K562 (cell line): ENCODE measurements around the gene PRSS1. TPM values are rescaled to one million over a fixed set of nuclear protein-coding genes. Genes with fewer than 3 reads are reported as not detected.
A peak's percentile ranks its signal among the peaks of the same experiment; 100 is the strongest.

Experiments used
- ATF1 ChIP-seq, 2 experiments: fragments of 450-650 bp in 1 of 2; IDR thresholded peaks; 2 replicates each; pipeline ENCODE4 v1.6.1; 2016; ENCODE audit warnings: missing compliant biosample characterization in 1 of 2, missing genetic modification characterization in 1 of 2
- CBFA2T3 ChIP-seq: fragments of 450-650 bp; IDR thresholded peaks from 2 replicates; pipeline ENCODE4 v1.6.1; 2017
- COPS2 ChIP-seq: fragments of 450-650 bp; conservative IDR thresholded peaks from 2 replicates; pipeline ENCODE4 v1.6.1; 2016; ENCODE audit warnings: mild to moderate bottlenecking, moderate library complexity
- GTF2E2 ChIP-seq: fragments of 200-800 bp; sonication (Bioruptor generic); IDR thresholded peaks from 2 replicates; pipeline ENCODE4 v1.6.1; 2016; ENCODE audit warnings: missing genetic modification characterization, missing compliant biosample characterization
- HDAC8 ChIP-seq: fragments of 450-650 bp; IDR thresholded peaks from 2 replicates; pipeline ENCODE4 v1.6.1; 2016; ENCODE audit warnings: mild to moderate bottlenecking, missing genetic modification characterization, moderate library complexity, missing compliant biosample characterization
- HOMEZ ChIP-seq: fragments of 250-450 bp; sonication (Bioruptor Pico); IDR thresholded peaks from 2 replicates; pipeline ENCODE4 v1.4.0; 2020; ENCODE audit warnings: mild to moderate bottlenecking, moderate library complexity
- ID3 ChIP-seq, 2 experiments: fragments of 250-450 bp in 1 of 2; fragments of 450-650 bp in 1 of 2; sonication (Bioruptor Pico) in 1 of 2; IDR thresholded peaks; 2 replicates each; pipeline versions ENCODE4 v1.6.1 to v1.8.0; 2016 to 2021; ENCODE audit warnings: mild to moderate bottlenecking in 2 of 2, moderate library complexity in 2 of 2, missing compliant biosample characterization in 1 of 2, missing genetic modification characterization in 1 of 2
- KDM2B ChIP-seq: fragments of 250-450 bp; sonication (Bioruptor Pico); IDR thresholded peaks from 2 replicates; pipeline ENCODE4 v1.8.0; 2021; ENCODE audit warnings: mild to moderate bottlenecking, moderate library complexity
- KDM5B ChIP-seq: fragments of 200-600 bp; sonication (generic); IDR thresholded peaks from 2 replicates; pipeline ENCODE4 v1.6.1; 2012; ENCODE audit warnings: low read depth, mild to moderate bottlenecking, moderate library complexity, low read length, control low read depth, inconsistent platforms; ENCODE audit not compliant: insufficient replicate concordance
- KLF1 ChIP-seq: fragments of 450-650 bp; IDR thresholded peaks from 2 replicates; pipeline ENCODE4 v1.6.1; 2016; ENCODE audit warnings: missing genetic modification characterization, missing compliant biosample characterization
- POLR2AphosphoS5 ChIP-seq: IDR thresholded peaks from 2 replicates; pipeline ENCODE4 v1.6.1; 2011; ENCODE audit warnings: mild to moderate bottlenecking, low read depth, low read length, moderate library complexity; ENCODE audit not compliant: control insufficient read depth, insufficient read depth
- SMARCB1 ChIP-seq: IDR thresholded peaks from 2 replicates; pipeline ENCODE4 v1.6.1; 2011; ENCODE audit warnings: improper control_type of control experiment, low read depth; ENCODE audit not compliant: insufficient read length
- SRSF3 ChIP-seq: fragments of 200-400 bp; formaldehyde crosslinking; IDR thresholded peaks from 2 replicates; pipeline ENCODE4 v1.6.1; 2016; ENCODE audit warnings: mild to moderate bottlenecking, low read length, moderate library complexity; ENCODE audit not compliant: insufficient read depth
- TRIM24 ChIP-seq, 2 experiments: fragments of 450-650 bp; IDR thresholded peaks; 2 replicates each; pipeline ENCODE4 v1.6.1; 2016
- ZNF134 ChIP-seq: fragments of 250-450 bp; sonication (Bioruptor Pico); conservative IDR thresholded peaks from 2 replicates; pipeline ENCODE4 v1.4.0; 2020
- ZNF174 ChIP-seq: fragments of 250-450 bp; sonication (Bioruptor Pico); IDR thresholded peaks from 2 replicates; pipeline ENCODE4 v1.4.0; 2020; ENCODE audit warnings: mild to moderate bottlenecking
- ZNF354B ChIP-seq: fragments of 250-450 bp; sonication (Bioruptor Pico); IDR thresholded peaks from 2 replicates; pipeline ENCODE4 v1.4.0; 2020
- ZNF764 ChIP-seq: fragments of 250-450 bp; sonication (Bioruptor Pico); IDR thresholded peaks from 2 replicates; pipeline ENCODE4 v1.4.0; 2020; ENCODE audit warnings: low read depth, mild to moderate bottlenecking, moderate library complexity
- polyA plus RNA-seq, 8 experiments: library from polyadenylated mRNA; depleted of rRNA in 4 of 8; stranded (reverse) in 5 of 8; unstranded in 3 of 8; fragments of >200 nt; fragmentation: Nextera tagmentation in 2 of 8; fragmentation: Illumina TruSeq in 1 of 8; extraction: Ambion mirVana in 2 of 8; extraction: Trizol in 1 of 8; gene quantifications; 2 replicates each; pipeline versions ENCODE4 v1.2.1 to v1.2.3, GENCODE V29; 2011 to 2014; ENCODE audit warnings: inconsistent platforms in 1 of 8, missing spikeins in 1 of 8
- total RNA-seq, 7 experiments: library from RNA; depleted of rRNA in 6 of 7; stranded (reverse); fragments of >200 nt in 6 of 7; fragmentation: Illumina TruSeq in 2 of 7; extraction: Trizol in 2 of 7; gene quantifications; 2 replicates each; pipeline versions ENCODE4 v1.2.1 to v1.2.3, GENCODE V29; 2011 to 2021; ENCODE audit warnings: low replicate concordance in 1 of 7
- TF ChIP-seq, protein P1 (sequence below): sonication (generic); formaldehyde crosslinking; IDR thresholded peaks from 2 replicates; pipeline ENCODE4 v1.8.1; 2023; ENCODE audit warnings: mild to moderate bottlenecking, missing genetic modification reagents, moderate library complexity
- TF ChIP-seq, protein P2 (sequence below): sonication (generic); formaldehyde crosslinking; IDR thresholded peaks from 2 replicates; pipeline ENCODE4 v1.9.0; 2022; ENCODE audit warnings: mild to moderate bottlenecking, missing genetic modification reagents
- TF ChIP-seq, protein P3 (sequence below): sonication (generic); formaldehyde crosslinking; IDR thresholded peaks from 2 replicates; pipeline ENCODE4 v1.8.0; 2022; ENCODE audit warnings: missing genetic modification reagents, mild to moderate bottlenecking, moderate library complexity, borderline replicate concordance
- TF ChIP-seq, protein P4 (sequence below): fragments of 250-450 bp; sonication (Bioruptor Pico); IDR thresholded peaks from 2 replicates; pipeline ENCODE4 v1.5.0; 2020; ENCODE audit warnings: mild to moderate bottlenecking, borderline replicate concordance

The PRSS1 gene
- total and polyA plus RNA-seq, 9 of the 15 experiments (the other 6 are each of a cell fraction or from before 2014, with no cell fraction given): 0.07 to 6.6 (median 0.20) TPM; not detected in 6

DNA sequence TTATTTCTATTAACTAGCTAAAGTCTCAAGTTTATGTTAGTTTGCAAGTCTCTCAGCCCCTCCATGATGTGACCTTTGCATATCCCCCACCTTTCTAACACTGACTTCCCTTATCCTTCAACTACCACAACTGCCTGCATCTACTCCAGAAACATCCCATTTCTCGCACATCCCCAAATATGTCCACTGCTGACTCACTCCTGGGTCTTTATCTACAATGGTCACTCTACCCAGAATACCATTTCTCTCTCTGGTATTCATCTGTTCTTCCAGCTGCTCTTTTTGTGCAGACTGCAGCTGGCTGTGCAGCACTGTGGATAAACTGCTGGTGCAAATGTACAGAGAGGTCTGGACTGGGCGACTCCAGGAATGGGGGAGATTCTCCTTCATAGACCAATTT lies 32.7 kb upstream of the PRSS1 start (continued):
- TF ChIP-seq SMARCB1 (no peak), GTF2E2 (tag) (no peak), TRIM24 (IDR thresholded peaks at IDR 0.05) (peak; percentile 25 to 52; a peak in 2 of 4 replicates), ATF1 (CRISPR knock-in tag; IDR thresholded peaks at IDR 0.05) (no peak), ATF1 (tag; IDR thresholded peaks at IDR 0.05) (no peak), KDM2B (CRISPR knock-in tag) (no peak), ZNF134 (CRISPR knock-in tag) (no peak), POLR2AphosphoS5 (peak; percentile 67; the same call in 1 of the 2 replicates), ID3 (CRISPR knock-in tag; IDR thresholded peaks at IDR 0.05) (no peak), ID3 (tag; IDR thresholded peaks at IDR 0.05) (peak; percentile 98), ZNF764 (no peak), COPS2 (no peak), ZNF354B (CRISPR knock-in tag) (no peak), KLF1 (tag) (no peak), ZNF174 (CRISPR knock-in tag) (no peak), HOMEZ (CRISPR knock-in tag) (no peak), HDAC8 (tag) (no peak), KDM5B (no peak), CBFA2T3 (peak; percentile 78), SRSF3 (no peak)
- TF ChIP-seq, protein P1, sequence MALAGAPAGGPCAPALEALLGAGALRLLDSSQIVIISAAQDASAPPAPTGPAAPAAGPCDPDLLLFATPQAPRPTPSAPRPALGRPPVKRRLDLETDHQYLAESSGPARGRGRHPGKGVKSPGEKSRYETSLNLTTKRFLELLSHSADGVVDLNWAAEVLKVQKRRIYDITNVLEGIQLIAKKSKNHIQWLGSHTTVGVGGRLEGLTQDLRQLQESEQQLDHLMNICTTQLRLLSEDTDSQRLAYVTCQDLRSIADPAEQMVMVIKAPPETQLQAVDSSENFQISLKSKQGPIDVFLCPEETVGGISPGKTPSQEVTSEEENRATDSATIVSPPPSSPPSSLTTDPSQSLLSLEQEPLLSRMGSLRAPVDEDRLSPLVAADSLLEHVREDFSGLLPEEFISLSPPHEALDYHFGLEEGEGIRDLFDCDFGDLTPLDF (CRISPR knock-in tag): no peak
- TF ChIP-seq, protein P2, sequence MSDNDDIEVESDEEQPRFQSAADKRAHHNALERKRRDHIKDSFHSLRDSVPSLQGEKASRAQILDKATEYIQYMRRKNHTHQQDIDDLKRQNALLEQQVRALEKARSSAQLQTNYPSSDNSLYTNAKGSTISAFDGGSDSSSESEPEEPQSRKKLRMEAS (CRISPR knock-in tag): no peak
- TF ChIP-seq, protein P3, sequence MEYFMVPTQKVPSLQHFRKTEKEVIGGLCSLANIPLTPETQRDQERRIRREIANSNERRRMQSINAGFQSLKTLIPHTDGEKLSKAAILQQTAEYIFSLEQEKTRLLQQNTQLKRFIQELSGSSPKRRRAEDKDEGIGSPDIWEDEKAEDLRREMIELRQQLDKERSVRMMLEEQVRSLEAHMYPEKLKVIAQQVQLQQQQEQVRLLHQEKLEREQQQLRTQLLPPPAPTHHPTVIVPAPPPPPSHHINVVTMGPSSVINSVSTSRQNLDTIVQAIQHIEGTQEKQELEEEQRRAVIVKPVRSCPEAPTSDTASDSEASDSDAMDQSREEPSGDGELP: peak; percentile 59
- TF ChIP-seq, protein P4, sequence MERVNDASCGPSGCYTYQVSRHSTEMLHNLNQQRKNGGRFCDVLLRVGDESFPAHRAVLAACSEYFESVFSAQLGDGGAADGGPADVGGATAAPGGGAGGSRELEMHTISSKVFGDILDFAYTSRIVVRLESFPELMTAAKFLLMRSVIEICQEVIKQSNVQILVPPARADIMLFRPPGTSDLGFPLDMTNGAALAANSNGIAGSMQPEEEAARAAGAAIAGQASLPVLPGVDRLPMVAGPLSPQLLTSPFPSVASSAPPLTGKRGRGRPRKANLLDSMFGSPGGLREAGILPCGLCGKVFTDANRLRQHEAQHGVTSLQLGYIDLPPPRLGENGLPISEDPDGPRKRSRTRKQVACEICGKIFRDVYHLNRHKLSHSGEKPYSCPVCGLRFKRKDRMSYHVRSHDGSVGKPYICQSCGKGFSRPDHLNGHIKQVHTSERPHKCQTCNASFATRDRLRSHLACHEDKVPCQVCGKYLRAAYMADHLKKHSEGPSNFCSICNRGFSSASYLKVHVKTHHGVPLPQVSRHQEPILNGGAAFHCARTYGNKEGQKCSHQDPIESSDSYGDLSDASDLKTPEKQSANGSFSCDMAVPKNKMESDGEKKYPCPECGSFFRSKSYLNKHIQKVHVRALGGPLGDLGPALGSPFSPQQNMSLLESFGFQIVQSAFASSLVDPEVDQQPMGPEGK (CRISPR knock-in tag): no peak
